RWPE2 (cell line): ENCODE data around the gene RASAL1.

Experiments
- ATAC-seq: fragments of 200-7000 bp; cut with Tn5 transposase; 3 replicates; pipeline ENCODE4 v1.9.1; 2021; ENCODE audit warnings: low read depth
- DNase-seq: peaks from one replicate; pipeline ENCODE4 v3.0.0-alpha.2; 2020; ENCODE audit warnings: low spot score
- H3K27ac ChIP-seq: fragments of 450-650 bp; 2 replicates; pipeline ENCODE4 v1.5.1; 2017; ENCODE audit warnings: mild to moderate bottlenecking; ENCODE audit not compliant: poor library complexity, severe bottlenecking
- H3K27me3 ChIP-seq: fragments of 250-450 bp; sonication (Bioruptor Pico); 2 replicates; pipeline ENCODE4 v1.5.1; 2021; ENCODE audit warnings: mild to moderate bottlenecking, moderate library complexity; ENCODE audit not compliant: insufficient read depth, poor library complexity, severe bottlenecking
- H3K36me3 ChIP-seq: fragments of 250-450 bp; sonication (Bioruptor Pico); 2 replicates; pipeline ENCODE4 v1.5.1; 2020; ENCODE audit warnings: low read depth, mild to moderate bottlenecking, moderate library complexity
- H3K4me1 ChIP-seq: fragments of 250-450 bp; sonication (Bioruptor Pico); 2 replicates; pipeline ENCODE4 v1.5.1; 2021; ENCODE audit warnings: mild to moderate bottlenecking, moderate library complexity; ENCODE audit not compliant: insufficient read depth, poor library complexity, severe bottlenecking
- H3K4me3 ChIP-seq: fragments of 250-450 bp; sonication (Bioruptor Pico); 2 replicates; pipeline ENCODE4 v1.5.1; 2021; ENCODE audit warnings: mild to moderate bottlenecking, moderate library complexity; ENCODE audit not compliant: severe bottlenecking
- H3K9me3 ChIP-seq: fragments of 250-450 bp; sonication (Bioruptor Pico); 2 replicates; pipeline ENCODE4 v1.5.1; 2021; ENCODE audit warnings: mild to moderate bottlenecking, moderate library complexity; ENCODE audit not compliant: severe bottlenecking
- CTCF ChIP-seq: fragments of 450-650 bp; IDR thresholded peaks from one replicate; pipeline ENCODE4 v1.5.1; 2017; ENCODE audit warnings: mild to moderate bottlenecking, moderate library complexity; ENCODE audit not compliant: poor library complexity, severe bottlenecking

The RASAL1 gene

GRCh38 chr12:113103756-113104450, 31.7 kb downstream of the RASAL1 start:
- ATAC-seq (peak; percentile 71), DNase-seq (no peak)
- no peak for TF ChIP-seq CTCF
- no peak overlapping the region for H3K4me3 ChIP-seq
- H3K4me1 ChIP-seq, result no peaks in the 10 kb centered on the region
- no peaks in the 10 kb centered on the region for H3K9me3 ChIP-seq
- H3K27ac ChIP-seq, result no peak overlapping the region
- no peaks in the 10 kb centered on the region for H3K36me3 ChIP-seq
- H3K27me3 ChIP-seq, result no peaks in the 10 kb centered on the region

- no peaks in the 10 kb centered on the region for H3K27me3 ChIP-seq
- TF ChIP-seq CTCF, result no peak
- H3K4me1 ChIP-seq, result no peaks in the 10 kb centered on the region
- H3K4me3 ChIP-seq, result no peak overlapping the region
- no peaks in the 10 kb centered on the region for H3K9me3 ChIP-seq
- no peak for DNase-seq
- ATAC-seq, result no peak
- no peak overlapping the region for H3K27ac ChIP-seq
- no peaks in the 10 kb centered on the region for H3K36me3 ChIP-seq
These were observed 32.8 kb downstream of the RASAL1 start for GRCh38 chr12:113102811-113103210.

- Histone ChIP-seq H3K9me3 (no peaks in the 10 kb centered on the region), H3K4me1 (no peaks in the 10 kb centered on the region), H3K36me3 (no peaks in the 10 kb centered on the region), H3K4me3 (no peak overlapping the region), H3K27ac (no peak overlapping the region), H3K27me3 (no peaks in the 10 kb centered on the region)
- no peak for TF ChIP-seq CTCF
- no peak for ATAC-seq
- no peak for DNase-seq
These were observed 33.8 kb downstream of the RASAL1 start for GRCh38 chr12:113101751-113102150.

- Histone ChIP-seq H3K4me1 (no peaks in the 10 kb centered on the region), H3K9me3 (no peaks in the 10 kb centered on the region), H3K27ac (no peak overlapping the region), H3K27me3 (no peaks in the 10 kb centered on the region), H3K36me3 (no peaks in the 10 kb centered on the region), H3K4me3 (no peak overlapping the region)
- DNase-seq (no peak), ATAC-seq (no peak)
- no peak for TF ChIP-seq CTCF
These were observed 35.8 kb downstream of the RASAL1 start for GRCh38 chr12:113099764-113100163.

- no peaks in the 10 kb centered on the region for H3K9me3 ChIP-seq
- no peaks in the 10 kb centered on the region for H3K4me1 ChIP-seq
- H3K27ac ChIP-seq, result no peak overlapping the region
- DNase-seq, result no peak
- no peaks in the 10 kb centered on the region for H3K27me3 ChIP-seq
- H3K36me3 ChIP-seq, result no peaks in the 10 kb centered on the region
- no peak for TF ChIP-seq CTCF
- ATAC-seq, result no peak
- no peak overlapping the region for H3K4me3 ChIP-seq
These were observed 36.2 kb downstream of the RASAL1 start for GRCh38 chr12:113099364-113099763.
